H9 (cell line): ENCODE data around the gene LACTB. TPM values are rescaled to one million over a fixed set of nuclear protein-coding genes. Genes with fewer than 3 reads are reported as not detected.

ENCODE experiments used
- DNase-seq: peaks from one replicate; pipeline ENCODE4 v3.0.0-alpha.2; 2017
- H2AFZ ChIP-seq: one replicate; pipeline ENCODE4 v1.6.1; 2013; ENCODE audit warnings: mild to moderate bottlenecking, low read length, control low read depth, moderate library complexity
- H2AK5ac ChIP-seq: 2 replicates; pipeline ENCODE4 v1.6.1; 2013; ENCODE audit warnings: low read length, control low read depth, mixed read lengths; ENCODE audit not compliant: insufficient read length
- H2BK120ac ChIP-seq: one replicate; pipeline ENCODE4 v1.6.1; 2013; ENCODE audit warnings: low read depth, mild to moderate bottlenecking, low read length, control low read depth, inconsistent platforms; ENCODE audit not compliant: poor library complexity, severe bottlenecking
- H2BK12ac ChIP-seq: 2 replicates; pipeline ENCODE4 v1.6.1; 2013; ENCODE audit warnings: low read length, control low read depth, mixed read lengths, low read depth; ENCODE audit not compliant: insufficient read length
- H2BK15ac ChIP-seq: 2 replicates; pipeline ENCODE4 v1.6.1; 2013; ENCODE audit warnings: low read depth, low read length, control low read depth
- H2BK20ac ChIP-seq: one replicate; pipeline ENCODE4 v1.6.1; 2013; ENCODE audit warnings: low read depth, mild to moderate bottlenecking, low read length, control low read depth, inconsistent platforms; ENCODE audit not compliant: poor library complexity, severe bottlenecking
- H2BK5ac ChIP-seq: 2 replicates; pipeline ENCODE4 v1.6.1; 2013; ENCODE audit warnings: low read length, control low read depth, mixed read lengths; ENCODE audit not compliant: insufficient read length
- H3K14ac ChIP-seq: 2 replicates; pipeline ENCODE4 v1.6.1; 2013; ENCODE audit warnings: low read length, control low read depth; ENCODE audit not compliant: insufficient read depth
- H3K18ac ChIP-seq: 2 replicates; pipeline ENCODE4 v1.6.1; 2013; ENCODE audit warnings: low read depth, mild to moderate bottlenecking, mixed read lengths, low read length, control low read depth; ENCODE audit not compliant: insufficient read length
- H3K23ac ChIP-seq: 2 replicates; pipeline ENCODE4 v1.6.1; 2013; ENCODE audit warnings: low read length, control low read depth, mixed read lengths, low read depth; ENCODE audit not compliant: insufficient read length
- H3K23me2 ChIP-seq: 2 replicates; pipeline ENCODE4 v1.6.1; 2013; ENCODE audit warnings: low read depth, mild to moderate bottlenecking, mixed read lengths, low read length, control low read depth; ENCODE audit not compliant: insufficient read length, poor library complexity, severe bottlenecking
- H3K27ac ChIP-seq: 2 replicates; pipeline ENCODE4 v1.5.1; 2013; ENCODE audit warnings: low read length, control low read depth, mixed read lengths, low read depth; ENCODE audit not compliant: insufficient read length
- H3K27me3 ChIP-seq: 2 replicates; pipeline ENCODE4 v1.6.1; 2013; ENCODE audit warnings: low read length, control low read depth, inconsistent platforms; ENCODE audit not compliant: insufficient read depth
- H3K4ac ChIP-seq: 2 replicates; pipeline ENCODE4 v1.6.1; 2013; ENCODE audit warnings: low read depth, mild to moderate bottlenecking, control low read depth, inconsistent platforms, low read length, moderate library complexity
- H3K4me1 ChIP-seq: 2 replicates; pipeline ENCODE4 v1.6.1; 2013; ENCODE audit warnings: low read length, control low read depth, inconsistent platforms; ENCODE audit not compliant: insufficient read depth
- H3K4me2 ChIP-seq: 2 replicates; pipeline ENCODE4 v1.6.1; 2013; ENCODE audit warnings: low read length, control low read depth, mixed read lengths; ENCODE audit not compliant: insufficient read length, insufficient read depth
- H3K56ac ChIP-seq: 2 replicates; pipeline ENCODE4 v1.6.1; 2013; ENCODE audit warnings: low read depth, mild to moderate bottlenecking, mixed read lengths, low read length, control low read depth; ENCODE audit not compliant: insufficient read length
- H3K79me1 ChIP-seq: 2 replicates; pipeline ENCODE4 v1.6.1; 2013; ENCODE audit warnings: low read depth, mild to moderate bottlenecking, moderate library complexity, low read length, control low read depth, inconsistent platforms; ENCODE audit not compliant: insufficient read depth, poor library complexity, severe bottlenecking
- H3K79me2 ChIP-seq: 2 replicates; pipeline ENCODE4 v1.6.1; 2013; ENCODE audit warnings: low read length, control low read depth, inconsistent platforms; ENCODE audit not compliant: insufficient read depth
- H3K9ac ChIP-seq: 2 replicates; pipeline ENCODE4 v1.6.1; 2013; ENCODE audit warnings: low read length, control low read depth, mixed read lengths; ENCODE audit not compliant: insufficient read length; ENCODE audit errors: extremely low read depth
- H3K9me3 ChIP-seq: one replicate; pipeline ENCODE4 v1.6.1; 2013; ENCODE audit warnings: low read depth, low read length, inconsistent platforms; ENCODE audit not compliant: control insufficient read depth
- H3T11ph ChIP-seq: one replicate; pipeline ENCODE4 v1.6.1; 2013; ENCODE audit warnings: mild to moderate bottlenecking, low read length, control low read depth, inconsistent platforms
- H4K20me1 ChIP-seq: one replicate; pipeline ENCODE4 v1.6.1; 2013; ENCODE audit not compliant: control insufficient read depth, insufficient read length, insufficient read depth
- H4K5ac ChIP-seq: 2 replicates; pipeline ENCODE4 v1.6.1; 2013; ENCODE audit warnings: low read depth, mild to moderate bottlenecking, mixed read lengths, low read length, control low read depth; ENCODE audit not compliant: insufficient read length
- H4K8ac ChIP-seq: replicated peaks from 2 replicates; pipeline ENCODE4 v1.6.1; 2013; ENCODE audit warnings: low read length, control low read depth, mixed read lengths, low read depth; ENCODE audit not compliant: insufficient read length
- H4K91ac ChIP-seq: 2 replicates; pipeline ENCODE4 v1.6.1; 2013; ENCODE audit warnings: low read depth, mild to moderate bottlenecking, moderate library complexity, mixed read lengths, low read length, control low read depth; ENCODE audit not compliant: insufficient read length
- H3K27ac Mint-ChIP-seq, 3 experiments: 2 replicates in 2 of 3; 3 replicates in 1 of 3; pipeline ENCODE4 v1.8.0; 2020 to 2021; ENCODE audit warnings: mixed read lengths in 3 of 3, mild to moderate bottlenecking in 1 of 3, moderate library complexity in 1 of 3
- H3K27me3 Mint-ChIP-seq: 2 replicates; pipeline ENCODE4 v1.8.0; 2021; ENCODE audit warnings: low read depth, mild to moderate bottlenecking, moderate library complexity, mixed read lengths
- H3K36me3 Mint-ChIP-seq, 3 experiments: 2 replicates in 2 of 3; 3 replicates in 1 of 3; pipeline ENCODE4 v1.8.0; 2020 to 2021; ENCODE audit warnings: low read depth in 3 of 3, mixed read lengths in 3 of 3; ENCODE audit not compliant: insufficient read depth in 1 of 3
- H3K4me1 Mint-ChIP-seq, 2 experiments: 2 replicates each; pipeline ENCODE4 v1.8.0; 2020; ENCODE audit warnings: mixed read lengths in 2 of 2
- H3K4me3 Mint-ChIP-seq, 2 experiments: 2 replicates in 1 of 2; 3 replicates in 1 of 2; pipeline ENCODE4 v1.8.0; 2020 to 2021; ENCODE audit warnings: mild to moderate bottlenecking in 2 of 2, mixed read lengths in 2 of 2, moderate library complexity in 1 of 2
- H3K9me3 Mint-ChIP-seq, 2 experiments: 2 replicates in 1 of 2; 3 replicates in 1 of 2; pipeline ENCODE4 v1.8.0; 2020; ENCODE audit warnings: mild to moderate bottlenecking in 2 of 2, mixed read lengths in 2 of 2, moderate library complexity in 1 of 2
- CTCF ChIP-seq: fragments of 200-600 bp; sonication (generic); conservative IDR thresholded peaks from 3 replicates; pipeline ENCODE4 v1.8.0; 2021; ENCODE audit warnings: antibody characterized with exemption, mild to moderate bottlenecking
- WGBS: extraction: QIAGEN DNeasy Blood & Tissue Kit; methylation state at CpG from one replicate; pipeline ENCODE4 v1.1.7; 2013; ENCODE audit warnings: missing lambda C conversion rate, low lambda C conversion rate, mixed read lengths; ENCODE audit not compliant: insufficient read length; ENCODE audit errors: extremely low coverage; 5-methylcytosine and 5-hydroxymethylcytosine counted together
- total RNA-seq: library from RNA; stranded (reverse); gene quantifications from 2 replicates; pipeline ENCODE4 v1.2.1, GENCODE V29; 2021

LACTB gene
- total RNA-seq, 1 experiment from 2014 or later, result 10.3 TPM

- H3K27ac Mint-ChIP-seq, result peak overlapping the region; percentile 21 to 91 (median 88); a peak in 5 of 7 replicates
- no peak overlapping the region for H3K56ac ChIP-seq
- no peak overlapping the region for H4K5ac ChIP-seq
- H3K4me3 Mint-ChIP-seq, result no peak overlapping the region
- TF ChIP-seq CTCF, result no peak
- H3K9ac ChIP-seq, result no peak overlapping the region
- H3K27ac ChIP-seq, result no peak overlapping the region
- H3K4me1 ChIP-seq, result peaks cover 25% of the 10 kb centered on the region; the same call in 1 of the 2 replicates
- H3K4me2 ChIP-seq, result no peak overlapping the region
- H2BK120ac ChIP-seq, result no peak overlapping the region
- H3K79me2 ChIP-seq, result no peaks in the 10 kb centered on the region
- no CpG with 5 or more reads among the region's 13 CpGs for WGBS
- no peak overlapping the region for H2BK20ac ChIP-seq
- no peak overlapping the region for H4K8ac ChIP-seq
- no peak overlapping the region for H2BK15ac ChIP-seq
- DNase-seq, result no peak
- no peak overlapping the region for H3K4ac ChIP-seq
- H3K14ac ChIP-seq, result no peak overlapping the region
- H3K36me3 Mint-ChIP-seq, result no peaks in the 10 kb centered on the region; a peak in 3 of 7 replicates
- no peaks in the 10 kb centered on the region for H3K79me1 ChIP-seq
- H4K20me1 ChIP-seq, result no peaks in the 10 kb centered on the region
- H3K27me3 Mint-ChIP-seq, result no peaks in the 10 kb centered on the region
- H2AK5ac ChIP-seq, result no peak overlapping the region
- no peak overlapping the region for H3T11ph ChIP-seq
- no peak overlapping the region for H4K91ac ChIP-seq
- H2BK5ac ChIP-seq, result no peak overlapping the region
- H3K23me2 ChIP-seq, result no peaks in the 10 kb centered on the region
- no peak overlapping the region for H2AFZ ChIP-seq
- peak overlapping the region; percentile 19 for H3K18ac ChIP-seq
- no peaks in the 10 kb centered on the region; a peak in 1 of 5 replicates for H3K9me3 Mint-ChIP-seq
- peaks cover 79% of the 10 kb centered on the region in 2 experiments for H3K4me1 Mint-ChIP-seq
- no peaks in the 10 kb centered on the region for H3K27me3 ChIP-seq
- H2BK12ac ChIP-seq, result no peak overlapping the region
- H3K9me3 ChIP-seq, result no peaks in the 10 kb centered on the region
- no peak overlapping the region for H3K23ac ChIP-seq
These were observed 41.6 kb upstream of the LACTB start for GRCh38 chr15:63079947-63080626.
